ENCODE results near the gene ZNF675. TPM values are rescaled to one million over a fixed set of nuclear protein-coding genes. Genes with fewer than 3 reads are reported as not detected.
"Not testable (repeated sequence)": the region's sequence is repeated elsewhere in the genome, so short reads cannot be mapped to it uniquely, and the experiment has no call there.

The ZNF675 gene
- total RNA-seq: 5.8 TPM
- long read RNA-seq, partial matches to known transcripts: 0 of 4 reads
- long read RNA-seq, other reads (novel, unspliced or antisense): 0 of 4 reads

- peak; percentile 95 for DNase-seq (ENCODE audit: low spot score)
These were observed at the start of gene ZNF675 for GRCh38 chr19:23686621-23687423. Gene ZNF675 (minus strand): TSS chr19:23687212. CDS start chr19:23687033, 179 bp downstream.

GRCh38 chr19:23730729-23731465, 43.9 kb upstream of the ZNF675 start:
- not testable (repeated sequence) for DNase-seq (ENCODE audit: low spot score)

GRCh38 chr19:23724161-23724560, 37.1 kb upstream of the ZNF675 start:
- DNase-seq (ENCODE audit: low spot score): not testable (repeated sequence)

DNA sequence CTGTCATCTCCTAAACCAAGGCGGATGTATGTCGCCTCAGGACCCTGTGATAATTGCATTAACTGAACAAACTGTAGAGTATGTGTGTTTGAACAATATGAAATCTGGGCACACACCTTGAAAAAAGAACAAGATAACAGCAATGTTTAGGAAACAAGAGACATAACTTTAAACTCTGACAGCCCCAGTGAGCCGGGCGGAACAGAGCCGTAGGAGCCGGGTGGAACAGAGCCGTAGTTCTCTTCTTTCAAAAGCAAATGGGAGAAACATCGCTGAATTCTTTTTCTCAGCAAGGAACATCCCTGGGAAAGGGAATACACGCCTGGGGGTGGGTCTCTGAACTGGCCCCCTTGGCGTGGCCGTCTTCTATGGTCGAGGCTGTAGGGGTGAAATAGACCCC, 31.8 kb upstream of the ZNF675 start:
- DNase-seq (ENCODE audit: low spot score): no peak

DNA sequence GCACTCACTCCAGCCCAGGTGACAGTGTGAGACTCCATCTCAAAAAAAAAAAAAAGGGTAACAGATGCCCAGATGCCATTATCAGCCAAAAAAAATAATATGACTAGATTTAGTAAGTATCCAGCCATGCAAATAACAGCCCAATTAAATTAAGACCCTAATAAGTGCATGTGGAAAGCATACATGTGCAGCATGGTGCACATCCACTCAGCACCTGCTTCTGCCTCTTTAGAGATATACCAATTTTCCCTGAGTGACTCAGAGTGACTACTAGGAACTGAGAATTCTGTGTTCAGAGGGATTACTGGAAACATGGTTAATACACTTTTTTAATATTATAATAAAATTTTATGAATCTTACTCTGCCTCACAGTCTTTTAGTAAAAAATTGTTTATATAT, 29.8 kb upstream of the ZNF675 start:
- DNase-seq (ENCODE audit: low spot score): no peak

GRCh38 chr19:23709347-23709746, 22.3 kb upstream of the ZNF675 start:
- DNase-seq (ENCODE audit: low spot score): no peak

- DNase-seq (ENCODE audit: low spot score): no peak
These were observed 19.6 kb upstream of the ZNF675 start for GRCh38 chr19:23706657-23707056.

- no peak for DNase-seq (ENCODE audit: low spot score)
These were observed 12.5 kb upstream of the ZNF675 start for GRCh38 chr19:23699521-23699860.

DNA sequence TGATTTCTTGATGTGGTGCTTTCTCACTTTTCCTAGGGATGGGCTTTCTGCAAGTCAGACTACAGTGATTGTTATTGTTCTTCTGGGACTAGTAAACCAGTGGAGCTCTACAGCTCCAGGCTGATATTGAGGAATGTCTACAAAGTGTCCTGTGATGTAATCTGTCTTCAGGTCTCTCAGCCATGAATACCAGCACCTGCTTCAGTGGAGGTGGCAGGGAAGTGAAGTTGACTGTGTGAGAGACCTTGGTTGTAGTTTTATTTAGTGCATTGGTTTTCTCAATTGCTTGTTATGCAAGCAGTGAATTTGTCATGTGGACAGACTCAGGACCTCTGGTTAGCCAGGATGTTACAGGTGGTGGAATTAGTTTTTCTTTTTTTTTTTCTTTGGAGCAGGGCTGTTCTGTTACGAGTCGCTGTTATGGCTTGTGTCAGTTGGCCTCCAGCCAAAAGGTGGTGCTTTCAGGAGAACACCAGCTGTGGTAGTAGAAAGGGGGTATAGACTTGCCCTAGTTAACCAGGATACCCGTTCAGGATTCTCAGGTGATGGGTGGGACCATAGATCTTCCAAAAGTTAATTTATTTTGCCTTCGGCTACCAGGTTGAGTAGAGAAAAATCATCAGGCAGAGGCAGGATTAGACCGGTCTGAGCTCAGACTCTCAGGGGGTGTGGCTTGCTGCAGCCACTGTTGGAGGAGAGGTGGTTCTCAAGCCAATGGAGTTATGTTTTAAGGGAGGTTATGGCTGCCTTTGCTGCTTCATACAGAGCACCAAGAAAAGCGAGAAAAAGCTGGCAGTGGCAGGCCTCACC, 11.9 kb upstream of the ZNF675 start:
- DNase-seq (ENCODE audit: low spot score): no peak

GRCh38 chr19:23692937-23693336, 5.9 kb upstream of the ZNF675 start:
- DNase-seq (ENCODE audit: low spot score): not testable (repeated sequence)

DNA sequence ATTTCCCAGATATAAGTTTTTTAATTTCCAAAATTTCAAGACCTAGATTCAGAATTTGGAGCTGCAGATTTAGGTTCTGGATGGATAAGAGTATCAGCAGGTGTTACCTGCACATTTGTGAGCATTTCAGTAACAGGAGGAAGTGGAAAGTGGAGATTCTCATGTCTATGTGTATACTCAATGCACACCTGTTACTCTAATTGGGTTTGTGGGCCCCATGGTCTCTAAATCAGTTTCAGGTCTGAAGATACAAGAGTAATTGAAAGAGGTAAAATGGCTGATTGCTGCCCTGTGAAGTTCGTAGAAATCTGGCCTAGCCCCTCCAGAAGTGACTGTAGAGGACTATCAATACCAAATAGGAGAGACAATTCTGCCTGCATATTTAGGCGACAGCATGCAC, 13.9 kb downstream of the ZNF675 start:
- no peak for DNase-seq (ENCODE audit: low spot score)

- not testable (repeated sequence) for DNase-seq (ENCODE audit: low spot score)
These were observed 18.4 kb downstream of the ZNF675 start for GRCh38 chr19:23668606-23669005.

GRCh38 chr19:23665651-23666410, 21.2 kb downstream of the ZNF675 start:
- no peak for DNase-seq (ENCODE audit: low spot score)

DNA sequence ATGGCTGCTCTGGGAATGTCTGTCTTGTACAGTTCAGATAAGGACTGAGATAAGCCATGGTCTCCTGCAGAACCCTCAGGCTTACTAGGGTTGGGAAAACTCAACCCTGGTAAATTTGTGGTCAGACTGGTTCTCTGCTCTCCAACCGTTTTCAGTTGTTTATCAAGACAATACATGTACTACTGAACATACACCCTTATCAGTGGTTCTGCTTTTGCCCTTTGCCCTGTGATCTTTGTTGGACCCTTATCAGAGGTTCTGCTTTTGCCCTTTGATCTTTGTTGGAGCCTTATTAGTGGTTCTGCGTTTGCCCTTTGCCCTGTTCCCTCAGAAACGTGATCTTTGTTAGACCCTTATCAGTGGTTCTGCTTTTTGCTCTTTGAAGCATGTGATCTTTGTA, 37.2 kb downstream of the ZNF675 start:
- DNase-seq (ENCODE audit: low spot score): not testable (repeated sequence)

Other genes with a start within 250 kb of the ZNF675 start
- 0.96 TPM for gene ZNF681, start 71.7 kb upstream of the ZNF675 start, total RNA-seq
- gene ZNF726, start 227.7 kb upstream of the ZNF675 start, total RNA-seq: 0.74 TPM